Measurements from ENCODE around the gene CPSF4L.

Gene CPSF4L

DNA sequence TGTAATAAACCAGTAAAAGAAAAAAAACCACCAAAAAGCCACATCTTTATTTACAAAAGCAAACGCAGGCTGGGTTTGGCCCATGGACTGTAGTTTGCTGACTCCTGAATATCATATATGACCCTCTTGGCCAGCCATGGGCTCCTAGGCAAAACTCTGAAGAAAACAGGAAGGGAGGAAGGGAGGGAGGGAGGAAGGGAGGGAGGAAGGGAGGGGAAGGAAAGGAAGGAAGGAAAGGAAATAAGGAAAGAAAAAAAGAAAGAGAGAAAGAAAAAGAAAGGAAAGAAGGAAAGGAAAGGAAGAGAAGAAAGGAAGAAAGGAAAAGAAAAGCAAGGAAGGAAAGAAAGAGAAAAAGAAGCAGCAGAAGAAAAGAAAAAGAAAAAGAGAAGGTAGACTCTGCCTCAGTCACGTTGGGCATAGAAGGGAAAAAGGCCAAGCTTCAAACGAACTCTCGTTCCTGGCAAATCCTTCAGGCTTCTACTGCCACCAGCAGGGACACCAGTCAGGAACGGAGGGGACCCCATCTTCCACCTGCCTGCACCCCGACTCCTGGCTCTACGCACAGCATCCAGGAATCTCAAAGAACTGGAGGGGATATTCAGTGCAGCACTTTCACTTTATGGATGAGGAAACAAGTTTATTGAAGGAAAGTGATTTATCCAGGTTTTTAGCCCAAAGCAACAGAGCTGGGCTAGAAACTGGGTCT is 28.0 kb upstream of the CPSF4L start:
- DNase-seq: no peak

DNA sequence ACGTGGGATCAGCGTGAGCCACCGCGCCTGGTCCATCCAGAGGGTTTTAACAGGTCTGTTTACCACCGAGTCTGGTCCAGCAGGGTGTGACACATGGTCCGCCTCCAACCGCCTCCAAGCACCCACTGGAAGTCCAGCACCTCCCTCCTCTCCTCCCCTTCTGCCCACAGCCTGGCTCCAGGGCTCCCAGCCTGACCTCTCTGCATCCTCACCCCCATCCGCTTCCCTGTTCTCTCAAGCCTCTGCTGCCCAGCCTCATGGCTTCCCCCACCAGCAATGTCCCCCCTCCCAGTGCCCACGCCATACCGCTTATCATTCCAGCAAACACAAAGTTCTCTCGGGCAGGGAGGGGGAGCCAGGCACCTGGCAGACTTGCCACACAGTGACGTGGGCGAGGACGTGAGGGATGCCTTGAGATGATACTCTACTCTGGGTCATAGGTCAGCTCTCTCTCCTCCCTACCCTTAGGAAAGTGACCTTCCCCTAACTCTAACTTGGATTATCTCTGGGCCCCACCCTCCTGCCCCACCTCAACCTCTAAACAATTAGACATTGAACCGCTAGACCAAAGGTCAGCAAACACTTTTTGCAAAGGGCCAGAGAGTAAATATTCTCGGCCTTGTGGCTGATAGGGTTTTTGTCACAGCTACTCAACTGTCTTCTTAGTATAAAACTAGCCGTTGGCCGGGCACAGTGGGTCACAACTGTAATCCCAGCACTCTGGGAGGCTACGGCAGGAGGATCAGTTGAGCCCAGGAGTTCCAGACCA is 27.0 kb upstream of the CPSF4L start:
- no peak for DNase-seq

DNA sequence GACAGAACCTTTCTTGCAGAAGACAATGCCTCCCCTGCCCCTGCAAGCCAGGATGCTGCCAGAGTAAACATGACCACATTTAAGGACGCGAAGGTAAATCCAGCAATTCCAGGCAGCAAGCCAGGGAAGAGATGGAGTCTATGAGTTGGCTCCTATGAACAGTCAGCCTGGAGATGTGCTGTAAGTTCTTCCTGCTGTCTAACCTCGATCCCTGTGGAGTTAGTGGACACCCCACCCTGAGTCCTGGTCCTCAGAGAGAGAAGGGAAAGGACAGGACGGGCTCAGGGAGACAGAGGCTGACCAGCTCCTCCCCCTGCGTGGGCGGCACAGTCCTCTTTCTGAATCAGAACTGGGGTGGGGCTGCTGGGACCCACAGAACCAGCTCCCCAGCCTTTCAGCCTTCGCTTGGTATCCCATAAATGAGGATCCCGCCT is 25.2 kb upstream of the CPSF4L start:
- DNase-seq: no peak

DNA sequence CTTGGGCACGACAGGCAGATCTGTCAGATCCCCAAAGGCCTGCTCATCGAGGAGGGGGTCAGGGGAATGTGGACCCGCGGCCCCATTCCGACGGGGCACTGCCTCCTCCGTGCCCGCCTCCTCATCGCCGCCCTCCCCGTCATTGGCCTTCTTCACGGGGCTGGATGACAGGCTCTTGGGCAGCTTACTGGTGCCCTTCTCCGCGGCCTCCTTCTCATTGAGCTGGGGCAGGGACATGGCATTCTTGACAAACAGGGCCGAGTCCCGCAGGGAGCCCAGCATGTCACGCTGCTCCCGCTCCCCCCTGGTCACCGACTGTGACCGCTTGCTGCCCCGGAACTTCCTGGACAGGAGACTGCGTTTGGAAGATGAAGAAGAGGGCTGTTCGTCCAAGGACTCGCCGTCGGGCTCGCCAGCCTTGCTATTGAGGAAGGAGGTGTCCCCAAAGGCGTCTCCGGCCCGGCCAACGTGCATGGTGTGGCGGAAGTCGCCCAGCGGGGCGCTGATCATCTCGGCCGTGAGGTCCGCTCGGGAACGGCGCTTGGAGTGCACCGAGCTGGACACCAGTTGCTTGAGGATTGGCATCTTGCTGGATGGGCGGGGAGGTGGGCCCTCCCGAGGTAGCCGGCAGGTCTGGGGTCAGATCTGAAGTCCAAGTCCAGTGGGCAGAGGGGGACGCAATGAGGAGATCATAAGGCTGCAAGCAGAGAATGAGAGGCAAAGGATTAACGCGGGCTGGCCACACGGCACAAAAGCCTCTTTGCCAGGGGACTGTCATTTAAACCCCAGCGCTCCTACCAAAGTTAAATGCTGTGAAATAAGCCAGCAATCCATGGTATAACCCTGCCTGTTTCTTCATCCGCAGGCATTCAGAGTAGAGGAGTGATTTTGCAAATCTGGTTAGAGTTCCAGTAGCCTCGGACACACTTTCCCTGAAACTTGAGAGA is 24.5 kb upstream of the CPSF4L start:
- DNase-seq: no peak

DNA sequence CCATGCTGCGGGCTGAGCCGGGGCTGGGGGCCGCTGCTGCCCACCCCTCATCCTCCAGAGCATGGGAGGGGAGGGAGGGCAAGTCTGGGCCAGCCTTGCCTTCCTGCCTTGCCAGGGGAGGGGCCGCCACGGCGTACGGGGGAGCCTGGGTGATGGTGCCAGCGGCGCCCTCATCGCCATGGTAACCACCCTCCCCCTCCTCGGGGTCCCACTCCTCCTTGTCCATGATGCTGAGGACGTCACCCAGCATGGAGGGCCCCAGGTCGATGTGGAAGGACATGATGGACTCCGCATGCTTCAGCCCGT is 23.9 kb upstream of the CPSF4L start:
- DNase-seq: no peak

DNA sequence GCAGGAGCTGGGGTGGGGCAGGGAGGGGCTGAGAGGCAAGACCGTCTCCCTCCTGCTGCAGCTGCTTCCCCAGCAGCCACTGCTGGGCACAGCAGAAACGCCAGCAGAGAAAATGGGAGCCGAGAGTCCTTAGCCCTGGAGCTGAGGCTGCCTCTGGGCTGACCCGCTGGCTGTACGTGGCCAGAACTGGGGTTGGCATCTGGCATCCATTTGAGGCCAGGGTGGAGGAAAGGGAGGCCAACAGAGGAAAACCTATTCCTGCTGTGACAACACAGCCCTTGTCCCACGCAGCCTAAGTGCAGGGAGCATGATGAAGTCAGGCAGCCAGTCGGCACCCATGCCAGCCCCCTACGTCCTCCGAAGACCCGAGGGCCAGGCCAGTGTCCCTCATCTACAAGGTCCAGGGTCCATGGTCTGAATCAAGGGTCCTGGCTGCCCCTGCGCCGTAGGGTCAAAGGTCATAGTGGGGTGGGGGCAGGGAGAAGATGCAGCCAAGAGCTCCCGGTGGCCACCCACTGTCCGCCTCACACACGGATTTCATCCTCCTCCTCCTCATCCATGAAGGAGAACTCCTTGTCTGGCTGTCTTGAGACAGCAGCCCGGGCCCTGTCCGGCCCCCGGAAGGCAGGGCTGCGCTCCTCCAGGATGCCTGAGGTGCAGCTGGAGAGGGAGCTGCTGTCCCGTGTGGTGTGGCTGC is 23.4 kb upstream of the CPSF4L start:
- no peak for DNase-seq

DNA sequence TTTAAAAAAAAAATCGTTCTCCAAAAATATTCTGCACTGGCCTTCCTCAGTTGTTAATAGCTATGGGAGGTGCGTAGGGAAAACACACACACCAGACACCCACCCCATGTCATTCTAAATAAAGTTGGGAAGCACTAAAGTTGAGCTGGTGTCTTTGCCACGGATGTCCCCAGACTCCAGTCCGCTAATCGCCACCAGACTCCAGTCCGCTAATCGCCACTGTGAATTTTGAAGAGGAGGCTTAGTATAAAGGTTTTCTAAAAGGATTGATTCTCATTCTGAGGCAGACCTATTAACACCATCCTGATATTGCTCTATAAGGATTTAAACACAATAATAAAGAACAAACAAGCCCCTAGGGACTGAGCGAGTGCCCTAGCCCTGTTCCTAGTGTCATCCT is 22.7 kb upstream of the CPSF4L start:
- no peak for DNase-seq

DNA sequence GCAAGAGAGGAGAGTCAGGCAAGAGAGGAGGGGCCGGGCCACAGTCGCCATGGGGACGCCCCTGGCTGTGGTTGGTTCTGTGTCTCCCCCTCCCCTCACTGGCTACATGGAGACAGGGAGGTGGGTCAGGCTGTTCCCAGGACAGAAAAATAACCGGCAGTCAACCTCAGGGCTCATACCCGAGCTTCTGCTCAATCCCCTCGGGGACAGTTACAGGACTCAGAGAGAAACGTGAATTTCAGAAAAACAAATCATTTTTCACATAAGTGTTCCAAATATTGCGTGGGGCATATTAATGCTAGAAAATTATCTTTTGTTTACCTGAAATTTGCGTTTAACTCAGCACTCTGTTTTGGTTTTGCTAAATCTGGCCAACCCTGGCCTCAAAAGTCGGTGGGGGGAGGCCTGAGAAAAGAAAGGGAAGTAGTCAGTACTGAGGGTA is 22.2 kb upstream of the CPSF4L start:
- DNase-seq: no peak

DNA sequence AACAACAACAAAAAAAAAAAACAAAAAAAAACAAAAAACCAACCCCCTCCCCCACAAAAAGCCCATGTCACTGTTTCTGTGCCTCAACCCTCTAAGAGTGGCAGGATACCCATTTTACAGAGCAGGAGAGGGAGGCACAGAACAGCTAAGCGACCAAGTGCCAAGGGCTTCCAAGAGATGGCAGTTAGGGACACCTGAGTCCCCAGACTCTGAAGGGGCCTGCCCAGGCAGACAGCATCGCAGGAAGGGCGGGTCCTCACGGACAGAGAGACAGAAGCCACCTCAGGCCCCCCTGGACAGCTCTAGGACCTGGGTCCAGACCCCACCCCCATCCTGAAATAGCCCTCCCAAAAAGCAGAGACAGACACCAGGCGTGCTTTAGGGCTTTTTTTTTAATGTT is 21.6 kb upstream of the CPSF4L start:
- DNase-seq: no peak

DNA sequence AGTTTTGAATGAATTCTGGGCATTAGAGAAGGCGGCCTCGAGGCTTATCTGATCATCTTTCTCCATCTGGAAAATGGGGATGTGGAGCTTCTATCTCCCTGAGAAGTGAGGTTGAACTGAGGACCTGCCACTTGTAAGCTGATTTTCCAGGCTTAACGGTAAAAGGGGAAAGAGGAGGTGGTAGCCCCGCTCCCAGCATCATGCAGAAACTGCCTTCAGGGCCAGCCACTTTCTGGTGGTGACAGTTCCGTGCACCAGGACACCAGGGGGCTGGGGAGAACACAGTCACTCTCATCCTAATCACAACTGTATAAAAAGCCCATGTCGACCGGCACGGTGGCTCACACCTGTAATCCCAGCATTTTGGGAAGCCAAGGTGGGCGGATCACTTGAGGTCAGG is 20.9 kb upstream of the CPSF4L start:
- no peak for DNase-seq

DNA sequence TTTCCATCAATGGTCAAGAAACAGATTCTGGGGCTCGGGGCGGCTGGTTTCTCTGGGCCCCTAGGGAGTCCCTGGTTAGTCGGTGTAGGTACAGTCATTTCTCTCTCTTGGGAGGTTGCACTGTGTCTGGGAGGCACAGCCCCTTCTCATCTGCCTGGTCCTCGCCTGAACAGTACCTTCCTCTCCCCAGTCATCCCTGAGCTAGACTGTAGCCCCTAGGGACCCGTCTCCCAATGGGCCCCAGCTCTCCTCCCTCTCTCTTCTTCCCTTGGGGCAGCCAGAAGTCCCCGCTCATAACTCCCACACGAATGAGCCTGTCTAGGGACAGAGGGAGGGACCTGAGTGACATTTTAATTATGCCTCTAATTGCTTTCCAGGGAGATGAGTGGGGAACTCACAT is 20.2 kb upstream of the CPSF4L start:
- DNase-seq: no peak

DNA sequence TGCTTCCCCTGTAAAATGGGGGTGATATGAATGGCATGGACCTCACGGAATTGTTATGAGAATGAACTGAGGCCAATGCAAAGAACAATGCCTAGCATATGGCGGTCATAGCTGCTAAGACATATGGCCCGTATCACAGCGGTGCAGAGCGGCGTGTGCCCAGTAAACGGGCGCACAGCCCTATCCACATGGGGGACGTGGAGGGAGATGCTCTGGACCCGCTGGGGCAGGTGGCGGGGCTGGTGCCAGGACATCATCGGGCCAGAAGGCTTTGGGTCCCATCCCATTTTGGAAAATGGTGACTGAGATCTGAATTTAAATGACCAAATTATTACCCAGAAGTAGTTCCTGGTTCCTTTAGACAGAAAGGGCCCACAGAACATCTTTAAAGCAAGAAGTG is 18.5 kb upstream of the CPSF4L start:
- DNase-seq: no peak

DNA sequence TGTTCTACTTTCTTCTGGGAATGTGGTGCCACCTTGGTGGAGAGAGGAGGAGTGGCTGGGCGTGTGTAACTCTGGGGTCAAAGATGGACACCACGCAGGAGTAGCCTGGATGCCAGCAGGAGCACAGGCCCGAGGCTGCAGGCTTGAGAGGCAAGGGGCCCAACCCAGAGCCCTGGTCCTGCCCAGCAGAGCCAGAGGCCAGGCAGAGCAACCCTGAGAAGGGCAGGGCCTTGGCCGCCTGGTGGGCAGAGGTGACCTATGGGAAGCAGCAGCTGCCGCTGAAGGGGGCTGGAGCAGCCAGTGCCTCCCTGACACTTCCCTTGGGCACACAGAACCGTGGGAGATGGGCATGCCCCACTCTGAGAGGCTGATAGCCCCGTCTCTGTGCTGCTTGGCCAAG is 18.0 kb upstream of the CPSF4L start:
- no peak for DNase-seq

DNA sequence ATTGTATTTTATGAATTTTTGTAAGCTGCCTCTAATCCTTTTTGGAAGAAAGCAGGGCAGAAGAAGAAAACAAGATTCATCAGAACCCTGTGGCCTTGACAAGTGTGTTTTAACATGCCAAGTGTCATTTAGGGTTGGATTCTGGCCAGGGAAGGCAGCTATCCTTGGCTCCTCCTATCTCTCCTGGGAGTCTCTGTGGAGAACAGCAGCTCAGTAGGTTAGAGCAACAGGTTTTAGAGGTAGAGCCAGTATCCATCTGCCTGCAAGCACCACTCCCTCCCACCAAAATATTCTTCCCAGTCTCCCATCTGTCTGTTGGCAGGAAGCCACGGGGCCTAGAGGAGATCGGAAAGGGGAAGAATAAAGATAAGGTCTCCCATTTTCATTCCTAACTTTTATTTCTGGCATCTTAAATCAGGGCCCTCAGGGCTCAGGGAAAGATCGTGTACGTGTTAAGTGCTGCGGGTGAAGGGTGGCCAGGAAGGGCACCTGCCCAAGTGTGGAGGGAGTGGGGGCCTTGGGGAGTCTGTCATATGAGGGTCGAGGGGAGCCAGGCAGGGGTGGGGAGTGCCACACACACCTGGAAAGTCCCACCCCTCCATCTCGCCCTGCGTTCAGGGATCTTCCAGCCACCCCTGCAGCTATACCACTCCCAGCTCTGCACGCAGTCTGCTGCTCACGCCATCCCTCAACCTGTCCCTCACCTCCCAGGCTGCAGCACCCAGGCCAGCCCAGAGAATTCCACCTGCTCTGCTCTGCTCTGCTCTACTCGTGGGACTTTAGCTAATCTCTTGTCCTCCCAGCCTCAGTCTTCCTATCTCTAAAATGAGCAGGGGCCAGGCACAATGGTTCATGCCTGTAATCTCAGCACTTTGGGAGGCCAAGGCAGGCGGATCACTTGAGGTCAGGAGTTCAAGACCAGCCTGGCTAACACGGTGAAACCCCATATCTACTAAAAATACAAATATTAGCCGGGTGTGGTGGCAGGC is 17.1 kb upstream of the CPSF4L start:
- DNase-seq: no peak

DNA sequence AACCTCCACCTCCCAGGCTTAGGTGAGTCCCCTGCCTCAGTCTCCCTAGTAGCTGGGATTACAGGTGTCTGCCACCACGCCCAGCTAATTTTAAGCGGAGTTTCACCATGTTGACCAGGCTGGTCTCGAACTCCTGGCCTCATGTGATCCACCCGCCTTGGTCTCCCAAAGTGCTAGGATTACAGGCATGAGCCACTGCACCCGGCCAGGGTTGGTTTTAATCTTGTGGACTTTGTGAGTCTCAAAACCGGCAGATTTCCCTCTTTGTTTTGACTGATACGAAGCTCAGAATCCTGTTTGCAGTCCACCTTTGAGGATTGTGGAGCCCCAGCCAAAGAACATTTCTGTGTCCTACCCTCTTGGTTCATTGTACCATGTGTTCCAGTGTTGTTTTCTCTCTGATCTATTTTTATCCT is 16.4 kb upstream of the CPSF4L start:
- DNase-seq: no peak

DNA sequence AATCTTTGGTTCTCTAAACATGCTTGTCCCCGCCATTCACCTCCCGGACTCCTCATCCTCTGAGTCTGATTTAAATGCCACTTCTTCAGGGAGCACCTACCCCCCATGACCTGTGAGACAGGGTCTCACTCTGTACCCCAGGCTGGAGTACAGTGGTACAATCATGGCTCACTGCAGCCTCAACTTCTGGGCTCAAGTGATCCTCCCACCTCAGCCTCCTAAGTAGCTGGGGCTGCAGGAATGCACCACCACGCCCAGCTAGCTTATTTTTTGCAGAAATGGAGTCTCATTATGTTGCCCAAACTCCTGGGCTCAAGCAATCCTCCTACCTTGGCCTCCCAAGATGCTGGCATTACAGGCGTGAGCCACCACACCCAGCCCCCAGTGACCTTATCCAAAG is 12.8 kb upstream of the CPSF4L start:
- DNase-seq: no peak

DNA sequence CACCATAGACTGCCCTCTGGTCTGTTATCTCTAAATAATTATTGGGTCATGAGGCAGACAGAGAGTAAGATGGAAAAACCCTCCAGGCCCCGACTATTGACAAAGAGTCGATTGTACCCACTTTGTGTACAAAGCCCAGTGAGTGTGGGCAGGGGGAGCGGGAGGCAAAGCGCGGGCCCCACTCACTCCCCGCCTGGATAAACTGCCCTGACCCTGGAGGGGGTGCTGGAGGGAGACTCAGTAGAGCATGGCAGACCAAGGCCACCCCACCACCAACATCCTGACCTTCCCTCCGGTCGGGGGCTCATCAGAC is 11.2 kb upstream of the CPSF4L start:
- no peak for DNase-seq

DNA sequence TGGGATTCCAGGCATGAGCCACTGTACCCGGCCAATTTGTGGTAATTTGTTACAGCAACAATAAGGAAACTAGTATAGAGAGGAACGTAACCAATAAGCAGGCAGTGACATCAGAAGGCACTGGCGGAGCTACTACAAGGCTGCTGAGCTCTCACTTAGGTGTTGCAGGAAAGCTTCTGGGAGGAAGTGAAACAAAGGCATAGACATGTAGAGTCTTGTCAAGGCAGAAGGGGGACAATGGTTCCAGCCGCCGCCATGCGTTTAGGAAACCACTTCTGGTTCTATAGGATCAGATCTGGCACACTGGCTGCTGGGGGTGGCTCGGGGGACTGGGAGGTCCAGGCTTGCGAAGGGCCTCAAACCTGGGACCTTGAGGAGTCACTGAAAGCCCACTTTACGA is 9.4 kb upstream of the CPSF4L start:
- no peak for DNase-seq

DNA sequence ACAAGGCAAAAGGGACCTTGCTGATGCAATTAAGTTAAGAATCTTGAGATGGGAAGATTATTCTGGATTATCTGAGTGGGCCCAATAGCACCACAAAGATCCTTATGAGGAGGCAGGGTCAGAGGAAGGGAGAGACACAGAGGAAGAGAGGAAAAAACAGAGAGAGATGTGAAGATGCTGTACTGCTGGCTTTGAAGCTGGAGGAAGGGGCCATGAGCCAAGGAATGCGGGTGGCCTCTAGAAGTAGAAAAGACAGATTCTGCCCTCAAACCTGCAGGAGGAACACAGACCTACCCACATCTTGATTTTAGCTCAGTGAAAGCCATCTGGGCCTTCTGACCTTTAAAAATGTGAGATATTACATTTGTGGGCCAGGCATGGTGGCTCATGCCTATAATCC is 8.1 kb upstream of the CPSF4L start:
- DNase-seq: no peak

DNA sequence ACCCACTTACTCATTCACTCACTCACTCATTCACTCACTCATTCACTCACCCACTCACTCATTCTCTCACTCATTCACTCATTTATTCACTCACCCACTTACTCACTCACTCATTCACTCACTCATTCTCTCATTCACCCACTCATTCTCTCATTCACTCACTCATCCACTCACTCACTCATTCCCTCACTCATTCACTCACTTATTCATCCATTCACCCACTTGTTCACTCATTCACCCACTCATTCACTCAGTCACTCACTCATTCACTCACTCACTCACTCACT is 7.6 kb upstream of the CPSF4L start:
- DNase-seq: no peak

DNA sequence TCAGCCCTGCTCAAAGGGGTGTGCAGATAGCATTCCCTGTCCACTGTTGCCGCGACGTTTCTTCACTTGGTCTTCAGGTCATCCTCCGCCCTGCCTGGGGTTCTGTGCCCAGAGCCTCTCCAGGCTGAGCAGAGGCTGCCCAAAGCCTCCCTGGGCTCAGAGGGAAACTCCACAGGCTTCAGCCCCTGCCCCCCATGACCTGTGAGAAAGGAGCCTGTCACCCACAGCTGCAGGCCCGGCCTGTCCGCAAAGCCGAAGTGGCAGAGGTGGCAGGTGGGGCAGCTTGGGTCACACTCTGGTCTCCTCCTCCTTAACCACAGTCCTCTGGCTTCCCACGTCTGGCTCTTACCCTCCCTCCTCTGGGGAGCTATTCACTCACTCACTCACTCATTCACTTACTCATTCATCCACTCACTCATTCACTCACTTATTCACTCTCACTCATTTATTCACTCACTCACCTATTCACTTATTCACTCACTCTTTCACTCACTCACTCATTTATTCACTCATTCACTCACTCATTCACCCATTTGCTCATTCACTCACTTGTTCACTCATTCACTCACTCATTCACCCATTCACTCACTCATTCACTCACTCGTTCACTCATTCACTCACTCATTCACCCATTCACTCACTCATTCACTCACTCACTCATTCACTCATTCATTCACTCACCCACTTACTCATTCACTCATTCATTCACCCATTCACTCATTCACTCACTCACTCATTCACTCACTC is 7.1 kb upstream of the CPSF4L start:
- no peak for DNase-seq
